HCT116 (cell line): ENCODE measurements around the gene FRMD3. TPM values are rescaled to one million over a fixed set of nuclear protein-coding genes. Genes with fewer than 3 reads are reported as not detected.

Source experiments
- ATAC-seq: fragments of 200-7000 bp; cut with Tn5 transposase; 2 replicates; pipeline ENCODE4 v1.9.1; 2020; ENCODE audit warnings: mild to moderate bottlenecking, moderate library complexity
- BruUV-seq: library from RNA; stranded (reverse); fragments of 400-500 nt; replicated peaks from 2 replicates; lab custom pipeline; 2021; lab: Mats Ljungman, UMichigan
- CTCF ChIA-PET: fragments of 300-600 bp; sonication (Branson Sonifier 250); formaldehyde crosslinking; loops from one replicate; lab custom pipeline; 2021; ENCODE audit warnings: antibody characterized with exemption; lab: Charles Lee
- POLR2A ChIA-PET: fragments of 300-600, 350-600 bp; sonication (Branson Sonifier 250); formaldehyde crosslinking; loops from one replicate; lab custom pipeline; 2021; ENCODE audit warnings: antibody characterized with exemption; lab: Charles Lee
- RAD21 ChIA-PET, 2 experiments: fragments of 300-600 bp; sonication (Branson Sonifier 250); formaldehyde crosslinking; loops; one replicate each; lab custom pipeline; 2023; ENCODE audit warnings: low total read pairs in 2 of 2; ENCODE audit not compliant: uncharacterized antibody in 2 of 2, unreplicated experiment in 2 of 2, low non-redundant PET in 1 of 2; lab: Charles Lee
- DNase-seq: peaks from one replicate; pipeline ENCODE4 v3.0.0-alpha.2; 2010; ENCODE audit warnings: low read depth, low spot score
- H2AFZ ChIP-seq: fragments of 200-600 bp; shearing (Covaris generic), sonication (generic); 2 replicates; pipeline ENCODE4 v1.6.1; 2017; ENCODE audit warnings: low read depth, mixed run types, mixed read lengths, antibody characterized with exemption, low read length; ENCODE audit not compliant: poor library complexity, severe bottlenecking
- H3K27ac ChIP-seq: 2 replicates; pipeline ENCODE4 v1.5.1; 2012; ENCODE audit warnings: low read depth, low read length
- H3K27me3 ChIP-seq: fragments of 200-600 bp; sonication (generic); 2 replicates; pipeline ENCODE4 v1.6.1; 2016; ENCODE audit warnings: mixed run types, low read length, mixed read lengths; ENCODE audit not compliant: insufficient read depth
- H3K36me3 ChIP-seq, 2 experiments: fragments of 200-500 bp in 1 of 2; fragments of 200-600 bp in 1 of 2; sonication (Bioruptor generic) in 1 of 2; sonication (generic) in 1 of 2; 2 replicates each; pipeline versions ENCODE4 v1.5.1 to v1.6.1; 2014 to 2016; ENCODE audit warnings: low read length in 2 of 2, inconsistent platforms in 1 of 2, mixed read lengths in 1 of 2, mixed run types in 1 of 2; ENCODE audit not compliant: insufficient read depth in 2 of 2, control insufficient read depth in 1 of 2
- H3K4me1 ChIP-seq, 2 experiments: fragments of 200-600 bp in 1 of 2; sonication (generic) in 1 of 2; 2 replicates each; pipeline versions ENCODE4 v1.5.1 to v1.6.1; 2012 to 2017; ENCODE audit warnings: low read length in 2 of 2, inconsistent platforms in 1 of 2, mild to moderate bottlenecking in 1 of 2, mixed read lengths in 1 of 2, mixed run types in 1 of 2, moderate library complexity in 1 of 2; ENCODE audit not compliant: insufficient read depth in 2 of 2, control insufficient read depth in 1 of 2
- H3K4me2 ChIP-seq: fragments of 200-600 bp; sonication (generic); 2 replicates; pipeline ENCODE4 v1.6.1; 2017; ENCODE audit warnings: mixed run types, low read length, mixed read lengths
- H3K4me3 ChIP-seq, 2 experiments: fragments of 200-600 bp in 1 of 2; sonication (generic) in 1 of 2; replicated peaks in 1 of 2; 2 replicates each; pipeline ENCODE4 v1.5.1; 2011 to 2016; ENCODE audit warnings: low read length in 2 of 2, control low read depth in 1 of 2, low read depth in 1 of 2, mild to moderate bottlenecking in 1 of 2, mixed read lengths in 1 of 2, mixed run types in 1 of 2
- H3K79me2 ChIP-seq: fragments of 200-600 bp; sonication (generic); 2 replicates; pipeline ENCODE4 v1.6.1; 2017; ENCODE audit warnings: mild to moderate bottlenecking, mixed run types, low read length, moderate library complexity, mixed read lengths; ENCODE audit not compliant: insufficient read depth
- H3K9ac ChIP-seq: fragments of 200-600 bp; sonication (generic); 2 replicates; pipeline ENCODE4 v1.6.1; 2016; ENCODE audit warnings: low read length, mixed read lengths
- H3K9me2 ChIP-seq: fragments of 200-600 bp; sonication (generic), shearing (Covaris generic); 2 replicates; pipeline ENCODE4 v1.6.1; 2017; ENCODE audit warnings: mixed run types, mild to moderate bottlenecking, moderate library complexity; ENCODE audit not compliant: insufficient read depth
- H3K9me3 ChIP-seq, 2 experiments: fragments of 200-500 bp in 1 of 2; fragments of 200-600 bp in 1 of 2; sonication (Bioruptor generic) in 1 of 2; sonication (generic) in 1 of 2; 2 replicates each; pipeline ENCODE4 v1.6.1; 2014 to 2017; ENCODE audit warnings: low read length in 2 of 2, mixed read lengths in 2 of 2, inconsistent platforms in 1 of 2, low read depth in 1 of 2, mild to moderate bottlenecking in 1 of 2, mixed run types in 1 of 2, moderate library complexity in 1 of 2; ENCODE audit not compliant: control insufficient read depth in 1 of 2, insufficient read depth in 1 of 2
- H4K20me1 ChIP-seq: fragments of 200-600 bp; sonication (generic), shearing (Covaris generic); 2 replicates; pipeline ENCODE4 v1.6.1; 2017; ENCODE audit warnings: mixed run types, mild to moderate bottlenecking, moderate library complexity; ENCODE audit not compliant: insufficient read depth
- CBX3 ChIP-seq: IDR thresholded peaks from 2 replicates; pipeline ENCODE4 v1.6.1; 2012; ENCODE audit warnings: low read depth
- CEBPB ChIP-seq: IDR thresholded peaks from 2 replicates; pipeline ENCODE4 v1.6.1; 2012; ENCODE audit warnings: low read depth
- EGR1 ChIP-seq: IDR thresholded peaks from 2 replicates; pipeline ENCODE4 v1.6.1; 2012; ENCODE audit warnings: low read depth
- EZH2 ChIP-seq: fragments of 200-600 bp; sonication (generic); IDR thresholded peaks from 2 replicates; pipeline ENCODE4 v1.6.1; 2017; ENCODE audit warnings: antibody characterized with exemption, mixed run types
- FOSL1 ChIP-seq: IDR thresholded peaks from 2 replicates; pipeline ENCODE4 v1.6.1; 2012; ENCODE audit warnings: low read depth
- POLR2A ChIP-seq: IDR thresholded peaks from 2 replicates; pipeline ENCODE4 v1.7.0; 2011; ENCODE audit warnings: borderline replicate concordance; ENCODE audit not compliant: insufficient read depth, insufficient read length; ENCODE audit errors: extremely low read depth
- SIN3A ChIP-seq: IDR thresholded peaks from 2 replicates; pipeline ENCODE4 v1.6.1; 2012; ENCODE audit warnings: low read depth
- SRF ChIP-seq: IDR thresholded peaks from 2 replicates; pipeline ENCODE4 v1.6.1; 2012; ENCODE audit warnings: low read depth
- TCF7L2 ChIP-seq: IDR thresholded peaks from 2 replicates; pipeline ENCODE4 v1.7.0; 2011; ENCODE audit warnings: borderline replicate concordance, inconsistent platforms; ENCODE audit not compliant: insufficient read depth, insufficient read length; ENCODE audit errors: extremely low read depth
- YY1 ChIP-seq: IDR thresholded peaks from 2 replicates; pipeline ENCODE4 v1.6.1; 2011; ENCODE audit warnings: low read length, low read depth, moderate library complexity, mild to moderate bottlenecking; ENCODE audit not compliant: insufficient replicate concordance; ENCODE audit errors: extremely low read depth
- ZBTB33 ChIP-seq: IDR thresholded peaks from 2 replicates; pipeline ENCODE4 v1.6.1; 2011; ENCODE audit warnings: mild to moderate bottlenecking, low read length, moderate library complexity; ENCODE audit not compliant: insufficient replicate concordance; ENCODE audit errors: extremely low read depth
- intact Hi-C: fragments of 100-400 bp; cut with micrococcal nuclease; formaldehyde crosslinking; loops from 2 replicates; pipeline ENCODE4 v1.10.0; 2022
- total RNA-seq: library from RNA; stranded (reverse); gene quantifications from one replicate; pipeline ENCODE4 v1.2.1, GENCODE V29; 2021; ENCODE audit not compliant: unreplicated experiment
- TF ChIP-seq, protein P1 (sequence below): IDR thresholded peaks from 2 replicates; pipeline ENCODE4 v1.6.1; 2012; ENCODE audit warnings: low read depth
- TF ChIP-seq, protein P2 (sequence below): IDR thresholded peaks from 2 replicates; pipeline ENCODE4 v1.6.1; 2012

Gene FRMD3
- total RNA-seq, 1 experiment from 2014 or later, result 0.89 TPM

GRCh38 chr9:83574482-83574881 lies 36.3 kb upstream of the FRMD3 start:
- H3K4me3 ChIP-seq, result no peak overlapping the region
- H3K79me2 ChIP-seq, result no peaks in the 10 kb centered on the region
- no peak overlapping the region for H2AFZ ChIP-seq
- RAD21 ChIA-PET, result no interaction called here
- ATAC-seq, result no peak
- no peaks in the 10 kb centered on the region for H4K20me1 ChIP-seq
- no peaks in the 10 kb centered on the region for H3K36me3 ChIP-seq
- CTCF ChIA-PET, result no interaction called here
- peaks cover 0 to 3% of the 10 kb centered on the region in 2 experiments; a peak in 2 of 4 replicates for H3K9me3 ChIP-seq
- H3K4me1 ChIP-seq, result no peaks in the 10 kb centered on the region
- no peak overlapping the region for H3K4me2 ChIP-seq
- intact Hi-C loops, result no loop called here
- no peak for TF ChIP-seq FOSL1
- no peak for TF ChIP-seq CEBPB
- TF ChIP-seq, protein P1, sequence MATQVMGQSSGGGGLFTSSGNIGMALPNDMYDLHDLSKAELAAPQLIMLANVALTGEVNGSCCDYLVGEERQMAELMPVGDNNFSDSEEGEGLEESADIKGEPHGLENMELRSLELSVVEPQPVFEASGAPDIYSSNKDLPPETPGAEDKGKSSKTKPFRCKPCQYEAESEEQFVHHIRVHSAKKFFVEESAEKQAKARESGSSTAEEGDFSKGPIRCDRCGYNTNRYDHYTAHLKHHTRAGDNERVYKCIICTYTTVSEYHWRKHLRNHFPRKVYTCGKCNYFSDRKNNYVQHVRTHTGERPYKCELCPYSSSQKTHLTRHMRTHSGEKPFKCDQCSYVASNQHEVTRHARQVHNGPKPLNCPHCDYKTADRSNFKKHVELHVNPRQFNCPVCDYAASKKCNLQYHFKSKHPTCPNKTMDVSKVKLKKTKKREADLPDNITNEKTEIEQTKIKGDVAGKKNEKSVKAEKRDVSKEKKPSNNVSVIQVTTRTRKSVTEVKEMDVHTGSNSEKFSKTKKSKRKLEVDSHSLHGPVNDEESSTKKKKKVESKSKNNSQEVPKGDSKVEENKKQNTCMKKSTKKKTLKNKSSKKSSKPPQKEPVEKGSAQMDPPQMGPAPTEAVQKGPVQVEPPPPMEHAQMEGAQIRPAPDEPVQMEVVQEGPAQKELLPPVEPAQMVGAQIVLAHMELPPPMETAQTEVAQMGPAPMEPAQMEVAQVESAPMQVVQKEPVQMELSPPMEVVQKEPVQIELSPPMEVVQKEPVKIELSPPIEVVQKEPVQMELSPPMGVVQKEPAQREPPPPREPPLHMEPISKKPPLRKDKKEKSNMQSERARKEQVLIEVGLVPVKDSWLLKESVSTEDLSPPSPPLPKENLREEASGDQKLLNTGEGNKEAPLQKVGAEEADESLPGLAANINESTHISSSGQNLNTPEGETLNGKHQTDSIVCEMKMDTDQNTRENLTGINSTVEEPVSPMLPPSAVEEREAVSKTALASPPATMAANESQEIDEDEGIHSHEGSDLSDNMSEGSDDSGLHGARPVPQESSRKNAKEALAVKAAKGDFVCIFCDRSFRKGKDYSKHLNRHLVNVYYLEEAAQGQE, result no peak
- TF ChIP-seq ZBTB33, result no peak
- no peak for TF ChIP-seq EZH2
- no peak for TF ChIP-seq SIN3A
- no peak for TF ChIP-seq YY1
- no peak for TF ChIP-seq CBX3
- no peak for TF ChIP-seq TCF7L2
- TF ChIP-seq, protein P2, sequence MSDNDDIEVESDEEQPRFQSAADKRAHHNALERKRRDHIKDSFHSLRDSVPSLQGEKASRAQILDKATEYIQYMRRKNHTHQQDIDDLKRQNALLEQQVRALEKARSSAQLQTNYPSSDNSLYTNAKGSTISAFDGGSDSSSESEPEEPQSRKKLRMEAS, result no peak
- TF ChIP-seq EGR1, result no peak
- no peak for TF ChIP-seq SRF
- TF ChIP-seq POLR2A, result no peak
- H3K27me3 ChIP-seq, result no peaks in the 10 kb centered on the region
- no TSS peak for BruUV-seq
- DNase-seq, result no peak
- H3K9ac ChIP-seq, result no peak overlapping the region
- POLR2A ChIA-PET, result no interaction called here
- H3K9me2 ChIP-seq, result no peaks in the 10 kb centered on the region
- H3K27ac ChIP-seq, result no peak overlapping the region
